MM.1S (cell line): Measurements from ENCODE around the gene TMEM72.

Source experiments
- DNase-seq: peaks from one replicate; pipeline ENCODE4 v3.0.0-alpha.2; 2015
- H2AFZ ChIP-seq: fragments of 300-600 bp; sonication (generic); 2 replicates; pipeline ENCODE4 v1.6.0; 2016; ENCODE audit warnings: antibody characterized with exemption, low read length
- H3F3A ChIP-seq: fragments of 300-600 bp; sonication (generic); 2 replicates; pipeline ENCODE4 v1.6.1; 2016; ENCODE audit warnings: mild to moderate bottlenecking, antibody characterized with exemption, low read length, moderate library complexity, mixed read lengths; ENCODE audit not compliant: insufficient read depth
- H3K27ac ChIP-seq: fragments of 300-600 bp; sonication (generic); 2 replicates; pipeline ENCODE4 v1.5.1; 2016; ENCODE audit warnings: mild to moderate bottlenecking, low read length
- H3K27me3 ChIP-seq: fragments of 300-600 bp; sonication (generic); replicated peaks from 2 replicates; pipeline ENCODE4 v1.6.0; 2016; ENCODE audit warnings: low read length; ENCODE audit not compliant: insufficient read depth
- H3K36me3 ChIP-seq: fragments of 300-600 bp; sonication (generic); replicated peaks from 2 replicates; pipeline ENCODE4 v1.6.1; 2016; ENCODE audit warnings: mild to moderate bottlenecking, low read length, mixed read lengths; ENCODE audit not compliant: insufficient read depth
- H3K4me1 ChIP-seq: fragments of 300-600 bp; sonication (generic); 2 replicates; pipeline ENCODE4 v1.6.1; 2016; ENCODE audit warnings: low read length, mixed read lengths
- H3K4me2 ChIP-seq: fragments of 300-600 bp; sonication (generic); 2 replicates; pipeline ENCODE4 v1.6.0; 2016; ENCODE audit warnings: low read depth, low read length
- H3K4me3 ChIP-seq: fragments of 300-600 bp; sonication (generic); 2 replicates; pipeline ENCODE4 v1.5.1; 2016; ENCODE audit warnings: low read length, mixed read lengths
- H3K79me2 ChIP-seq: fragments of 300-600 bp; sonication (generic); 2 replicates; pipeline ENCODE4 v1.6.1; 2016; ENCODE audit warnings: mixed run types, low read length, mixed read lengths
- H3K9ac ChIP-seq: fragments of 300-600 bp; sonication (generic); 2 replicates; pipeline ENCODE4 v1.6.1; 2016; ENCODE audit warnings: low read length, mixed read lengths
- H3K9me2 ChIP-seq: fragments of 300-600 bp; sonication (generic); replicated peaks from 2 replicates; pipeline ENCODE4 v1.6.1; 2016; ENCODE audit warnings: mild to moderate bottlenecking, low read length, mixed read lengths; ENCODE audit not compliant: insufficient read depth
- H3K9me3 ChIP-seq: fragments of 300-600 bp; sonication (generic); replicated peaks from 2 replicates; pipeline ENCODE4 v1.6.1; 2016; ENCODE audit warnings: mild to moderate bottlenecking, low read length, mixed read lengths; ENCODE audit not compliant: insufficient read depth
- H4K20me1 ChIP-seq: fragments of 300-600 bp; sonication (generic); 2 replicates; pipeline ENCODE4 v1.6.1; 2016; ENCODE audit warnings: mild to moderate bottlenecking, low read length, moderate library complexity, mixed read lengths; ENCODE audit not compliant: insufficient read depth
- CTCF ChIP-seq: fragments of 300-600 bp; sonication (generic); IDR thresholded peaks from 2 replicates; pipeline ENCODE4 v1.5.1; 2016; ENCODE audit warnings: antibody characterized with exemption, low read length, mixed read lengths
- EZH2 ChIP-seq: fragments of 300-600 bp; sonication (generic); optimal IDR thresholded peaks from 2 replicates; pipeline ENCODE3; 2017; ENCODE audit warnings: low read depth, mild to moderate bottlenecking, antibody characterized with exemption, low read length, mixed read lengths
- EZH2phosphoT487 ChIP-seq: fragments of 300-600 bp; sonication (generic); IDR thresholded peaks from 2 replicates; pipeline ENCODE4 v1.6.1; 2018; ENCODE audit warnings: antibody characterized with exemption, low read length

TMEM72 gene

DNA sequence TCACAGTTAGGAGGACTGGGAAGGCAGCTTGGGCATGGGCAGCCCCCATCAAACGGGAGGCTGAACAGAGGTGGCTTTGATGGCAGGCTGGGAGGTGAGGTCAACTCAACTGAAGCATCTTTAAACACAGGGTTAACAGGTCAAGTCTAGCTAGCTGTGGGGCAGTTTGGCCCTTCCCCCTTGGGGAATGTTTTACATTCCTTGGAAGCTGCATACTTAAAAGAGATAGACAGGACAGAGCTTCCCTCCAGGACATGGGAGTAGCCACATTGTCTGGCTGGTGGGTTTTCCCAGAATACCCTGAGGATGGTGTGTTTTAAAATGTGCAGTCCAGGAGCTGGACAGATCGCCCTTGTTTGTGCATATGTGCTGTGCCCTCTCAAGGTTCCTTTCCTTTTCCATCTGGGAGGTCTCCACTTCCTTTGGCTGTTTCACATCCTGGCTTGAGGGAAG lies 41.7 kb downstream of the TMEM72 start:
- Histone ChIP-seq H3F3A (no peaks in the 10 kb centered on the region), H3K36me3 (no peaks in the 10 kb centered on the region), H3K27me3 (no peaks in the 10 kb centered on the region), H3K9me2 (no peaks in the 10 kb centered on the region), H3K9ac (no peak overlapping the region), H3K4me2 (no peak overlapping the region), H3K27ac (no peak overlapping the region), H3K79me2 (peaks cover 4% of the 10 kb centered on the region; the same call in 1 of the 2 replicates), H3K4me1 (no peaks in the 10 kb centered on the region), H3K4me3 (no peak overlapping the region), H4K20me1 (no peaks in the 10 kb centered on the region), H3K9me3 (no peaks in the 10 kb centered on the region), H2AFZ (no peak overlapping the region)
- no peak for DNase-seq
- TF ChIP-seq EZH2 (no peak), EZH2phosphoT487 (no peak), CTCF (no peak)

GRCh38 chr10:44954042-44954441 lies 42.9 kb downstream of the TMEM72 start:
- H3K36me3 ChIP-seq = no peaks in the 10 kb centered on the region
- H3F3A ChIP-seq = peaks cover 2% of the 10 kb centered on the region; the same call in 1 of the 2 replicates
- no peaks in the 10 kb centered on the region for H3K9me3 ChIP-seq
- TF ChIP-seq CTCF (no peak), EZH2 (no peak), EZH2phosphoT487 (no peak)
- no peak overlapping the region for H2AFZ ChIP-seq
- H3K9ac ChIP-seq = no peak overlapping the region
- H3K4me2 ChIP-seq = no peak overlapping the region
- no peak overlapping the region for H3K4me3 ChIP-seq
- DNase-seq = no peak
- no peaks in the 10 kb centered on the region for H3K27me3 ChIP-seq
- no peaks in the 10 kb centered on the region for H3K9me2 ChIP-seq
- H3K27ac ChIP-seq = no peak overlapping the region
- 0 out of 2 replicates have a peak, but pooled peaks cover 6% of the 10 kb centered on the region for H3K4me1 ChIP-seq
- peaks cover 15% of the 10 kb centered on the region for H3K79me2 ChIP-seq
- H4K20me1 ChIP-seq = no peaks in the 10 kb centered on the region

DNA sequence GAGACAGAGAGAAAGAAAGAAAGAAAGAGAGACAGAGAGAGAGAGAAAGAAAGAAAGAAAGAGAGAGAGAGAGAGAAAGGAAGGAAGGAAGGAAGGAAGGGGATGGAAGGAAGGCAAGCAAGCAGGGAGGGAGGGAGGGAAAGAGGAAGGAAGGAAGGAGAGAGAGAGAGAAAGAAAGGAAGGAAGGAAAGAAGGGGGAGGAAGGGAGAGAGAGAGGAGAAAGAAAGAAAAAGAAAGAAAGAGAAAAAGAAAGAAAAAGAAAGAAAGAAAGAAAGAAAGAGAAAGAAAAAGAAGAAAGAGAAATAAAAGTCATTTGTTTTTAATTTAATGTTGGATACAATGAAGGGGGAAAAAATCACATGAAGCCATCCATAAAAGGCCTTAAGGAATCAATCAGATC lies 43.8 kb downstream of the TMEM72 start:
- peaks cover 8% of the 10 kb centered on the region for H3F3A ChIP-seq
- H3K36me3 ChIP-seq = no peaks in the 10 kb centered on the region
- no peaks in the 10 kb centered on the region for H3K9me3 ChIP-seq
- no peaks in the 10 kb centered on the region for H3K9me2 ChIP-seq
- H3K4me1 ChIP-seq = 0 out of 2 replicates have a peak, but pooled peaks cover 6% of the 10 kb centered on the region
- H3K27me3 ChIP-seq = no peaks in the 10 kb centered on the region
- H2AFZ ChIP-seq = no peak overlapping the region
- no peak for TF ChIP-seq CTCF
- no peak for TF ChIP-seq EZH2
- no peak for TF ChIP-seq EZH2phosphoT487
- no peak overlapping the region for H3K9ac ChIP-seq
- no peaks in the 10 kb centered on the region for H4K20me1 ChIP-seq
- no peak overlapping the region for H3K4me2 ChIP-seq
- no peak overlapping the region for H3K27ac ChIP-seq
- H3K4me3 ChIP-seq = no peak overlapping the region
- no peak for DNase-seq
- H3K79me2 ChIP-seq = peaks cover 20% of the 10 kb centered on the region
